Measurements from ENCODE around the gene SLC6A9.

SLC6A9 gene

DNA sequence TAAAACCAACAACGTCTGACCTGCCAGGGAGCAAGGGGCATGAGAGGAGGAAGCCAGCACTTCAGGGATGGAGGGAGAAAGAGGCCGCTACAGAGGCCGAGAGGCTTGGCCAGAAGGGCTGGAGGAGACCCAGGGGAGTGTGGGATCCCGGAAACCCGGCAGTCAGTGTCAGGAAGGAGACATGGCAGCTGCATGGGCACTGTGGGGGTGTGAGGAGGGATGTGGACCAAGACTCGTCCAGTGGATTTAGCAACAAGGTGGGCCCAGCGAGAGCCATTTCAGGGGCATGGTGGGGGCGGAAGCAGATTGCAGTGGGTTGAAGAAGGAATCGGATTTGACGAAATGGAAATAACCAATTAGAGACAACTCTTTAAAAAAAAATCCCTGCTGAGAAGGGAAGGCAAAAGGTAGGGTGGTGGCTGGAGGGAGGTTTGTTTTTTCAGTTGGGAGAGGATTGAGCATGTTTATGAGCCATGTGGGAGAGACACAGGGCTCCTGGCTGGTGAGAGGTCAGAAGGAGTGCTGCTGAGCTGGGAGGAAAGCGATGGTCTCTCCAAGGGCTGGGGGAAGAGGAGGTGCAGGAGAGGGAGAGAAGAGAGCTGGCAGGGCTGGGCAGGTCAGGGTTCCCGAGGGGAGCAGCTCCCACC is 47.9 kb downstream of the SLC6A9 start:
- no peak for DNase-seq (ENCODE audit: low spot score)

DNA sequence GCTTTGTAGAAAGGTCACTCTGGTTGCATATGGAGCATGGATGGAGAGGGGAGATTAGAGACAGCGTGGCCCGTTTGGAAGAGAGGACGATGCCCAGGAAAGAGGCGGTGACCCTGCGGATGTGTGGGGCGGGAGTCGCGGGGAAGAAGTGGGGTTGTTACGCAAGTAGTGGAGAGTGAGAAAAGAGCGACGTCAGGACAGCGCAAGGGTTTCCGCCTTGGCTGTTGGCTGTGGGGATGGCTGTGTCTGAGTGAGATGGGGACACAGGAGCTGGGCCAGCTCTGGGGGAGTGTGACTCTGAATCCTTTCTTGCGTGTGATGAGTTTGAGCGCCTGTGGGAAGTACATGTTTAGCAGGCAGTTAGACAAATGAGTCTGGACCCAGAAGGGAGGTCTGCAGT is 48.5 kb downstream of the SLC6A9 start:
- DNase-seq (ENCODE audit: low spot score): no peak

DNA sequence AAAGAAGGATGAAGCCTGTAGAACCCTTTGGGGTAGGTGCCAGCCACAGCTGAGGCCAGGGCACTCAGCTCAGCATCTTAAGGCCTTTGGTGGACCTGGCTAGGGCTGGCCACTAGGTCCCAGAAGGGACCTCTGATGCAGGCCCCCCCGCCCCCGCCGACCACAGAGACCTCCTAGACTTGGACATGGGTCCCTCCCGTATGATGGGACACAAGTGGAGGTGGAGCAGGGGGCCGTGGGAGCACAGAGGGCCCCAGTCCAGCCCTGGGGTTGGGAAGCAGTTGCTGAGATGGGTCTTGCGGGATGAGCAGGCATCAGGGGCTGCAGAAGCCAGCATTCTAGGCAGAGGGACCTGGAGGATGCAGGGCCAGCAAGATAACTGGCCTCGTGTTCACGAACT is 49.0 kb downstream of the SLC6A9 start:
- DNase-seq (ENCODE audit: low spot score): no peak

DNA sequence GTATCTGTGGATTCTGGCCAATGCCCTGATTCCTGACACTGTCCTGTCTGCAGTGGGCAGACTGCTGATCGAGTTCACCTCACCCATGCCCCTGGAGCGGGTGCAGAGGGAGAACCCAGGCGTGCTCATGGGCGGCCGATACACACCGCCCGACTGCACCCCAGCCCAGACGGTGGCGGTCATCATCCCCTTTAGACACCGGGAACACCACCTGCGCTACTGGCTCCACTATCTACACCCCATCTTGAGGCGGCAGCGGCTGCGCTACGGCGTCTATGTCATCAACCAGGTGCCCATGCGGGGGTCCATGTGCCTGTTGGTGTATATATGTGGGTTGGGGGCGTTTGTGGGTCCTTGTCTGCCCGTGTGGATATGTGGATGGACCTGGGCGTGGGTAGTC is 49.6 kb downstream of the SLC6A9 start:
- no peak for DNase-seq (ENCODE audit: low spot score)

DNA sequence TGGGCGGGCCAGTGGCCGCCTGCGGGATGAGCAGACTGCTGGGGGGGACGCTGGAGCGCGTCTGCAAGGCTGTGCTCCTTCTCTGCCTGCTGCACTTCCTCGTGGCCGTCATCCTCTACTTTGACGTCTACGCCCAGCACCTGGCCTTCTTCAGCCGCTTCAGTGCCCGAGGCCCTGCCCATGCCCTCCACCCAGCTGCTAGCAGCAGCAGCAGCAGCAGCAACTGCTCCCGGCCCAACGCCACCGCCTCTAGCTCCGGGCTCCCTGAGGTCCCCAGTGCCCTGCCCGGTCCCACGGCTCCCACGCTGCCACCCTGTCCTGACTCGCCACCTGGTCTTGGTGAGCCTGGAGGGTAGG is 50.1 kb downstream of the SLC6A9 start:
- DNase-seq (ENCODE audit: low spot score): no peak

DNA sequence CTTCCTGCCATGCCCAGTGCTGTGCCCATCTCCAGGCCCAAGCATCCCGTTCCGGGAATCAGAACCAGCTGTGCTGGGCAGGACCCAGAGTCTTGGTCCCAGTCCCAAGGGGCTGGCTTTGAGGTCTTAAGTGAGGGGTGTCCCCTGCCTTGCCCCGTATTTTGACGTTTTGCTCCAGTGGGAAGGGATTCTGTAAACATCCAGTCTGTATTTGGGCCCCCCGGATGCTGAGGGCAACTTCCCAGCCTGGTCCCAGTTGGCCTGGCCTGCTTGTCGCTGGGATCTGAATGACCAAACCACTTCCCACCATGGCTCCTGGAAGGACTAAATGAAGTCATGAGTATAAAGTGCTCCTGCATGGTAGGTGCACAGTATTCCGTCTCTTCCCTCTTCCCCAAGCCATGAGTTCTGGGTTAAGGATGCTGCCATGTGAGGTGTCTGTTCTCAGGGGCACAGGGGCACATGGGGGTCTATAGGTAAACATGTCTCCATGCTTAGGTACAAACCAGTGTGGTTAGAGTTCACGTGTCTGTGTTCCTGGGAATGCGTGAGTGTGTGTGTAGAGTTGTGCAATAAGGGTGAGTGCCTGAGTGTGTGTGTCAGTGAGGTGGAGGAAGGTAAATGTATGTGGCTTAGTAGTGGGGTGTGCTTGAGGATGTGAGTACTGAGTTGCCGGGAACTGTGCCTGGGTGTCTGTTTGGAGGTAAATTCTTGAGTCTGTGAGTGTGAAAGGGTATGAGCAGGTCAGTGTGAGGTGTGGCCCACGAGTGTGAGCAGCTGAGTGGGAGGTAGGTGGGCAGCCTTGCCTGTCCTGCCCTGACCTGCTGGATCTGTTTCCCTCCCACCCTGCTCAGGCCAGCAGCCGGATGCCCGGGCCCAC is 50.8 kb downstream of the SLC6A9 start:
- DNase-seq (ENCODE audit: low spot score): no peak

DNA sequence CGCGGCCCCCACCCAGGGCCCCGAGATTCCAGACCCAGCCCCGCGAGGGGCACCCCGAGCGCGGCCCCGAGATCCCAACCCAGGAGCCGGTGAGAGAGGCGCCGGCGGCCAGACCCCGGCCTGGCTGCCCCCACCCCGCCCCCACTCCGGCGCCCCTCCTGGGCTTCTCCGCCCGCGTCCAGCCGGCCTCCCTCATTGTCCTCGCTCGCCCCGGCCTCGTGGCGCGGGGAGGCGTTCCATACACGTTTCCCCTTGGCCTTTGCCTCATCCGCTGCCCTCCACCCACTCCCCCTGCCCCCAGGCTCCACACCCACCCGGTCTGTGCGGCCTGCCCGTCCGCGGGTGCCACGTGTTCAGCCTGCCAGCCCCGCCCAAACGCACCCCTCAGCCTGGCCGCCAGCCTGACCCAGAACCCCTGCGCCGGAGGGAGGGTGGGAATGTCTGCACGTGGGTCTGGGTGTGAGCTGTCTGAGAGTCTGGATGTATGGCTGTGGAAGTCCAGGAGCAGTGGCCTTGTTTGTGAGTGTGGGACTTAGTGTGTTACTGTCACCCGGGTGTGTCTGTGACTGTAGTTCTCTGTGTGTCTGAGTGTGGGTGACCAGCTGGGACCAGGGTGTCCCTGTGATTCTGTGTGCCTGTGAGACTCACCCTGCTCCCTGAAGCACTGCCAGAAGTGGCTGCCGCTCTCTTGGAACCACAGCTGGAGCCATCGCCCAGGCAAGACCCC is 51.6 kb downstream of the SLC6A9 start:
- peak; percentile 72 for DNase-seq (ENCODE audit: low spot score)

DNA sequence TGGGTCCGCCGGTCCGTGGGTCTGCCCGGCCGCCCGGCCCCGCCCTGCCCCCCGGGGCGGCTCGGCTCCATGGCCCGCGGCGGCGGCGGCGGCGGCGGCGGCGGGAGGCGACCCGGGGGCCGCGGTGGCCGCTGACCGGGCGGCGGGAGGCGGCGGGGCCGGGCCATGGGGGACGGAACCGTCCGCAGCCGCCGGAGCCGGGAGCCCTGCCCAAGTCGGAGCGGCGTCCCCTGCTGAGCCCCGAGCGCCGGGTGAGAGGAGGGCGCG is 52.1 kb downstream of the SLC6A9 start:
- DNase-seq (ENCODE audit: low spot score): no peak

DNA sequence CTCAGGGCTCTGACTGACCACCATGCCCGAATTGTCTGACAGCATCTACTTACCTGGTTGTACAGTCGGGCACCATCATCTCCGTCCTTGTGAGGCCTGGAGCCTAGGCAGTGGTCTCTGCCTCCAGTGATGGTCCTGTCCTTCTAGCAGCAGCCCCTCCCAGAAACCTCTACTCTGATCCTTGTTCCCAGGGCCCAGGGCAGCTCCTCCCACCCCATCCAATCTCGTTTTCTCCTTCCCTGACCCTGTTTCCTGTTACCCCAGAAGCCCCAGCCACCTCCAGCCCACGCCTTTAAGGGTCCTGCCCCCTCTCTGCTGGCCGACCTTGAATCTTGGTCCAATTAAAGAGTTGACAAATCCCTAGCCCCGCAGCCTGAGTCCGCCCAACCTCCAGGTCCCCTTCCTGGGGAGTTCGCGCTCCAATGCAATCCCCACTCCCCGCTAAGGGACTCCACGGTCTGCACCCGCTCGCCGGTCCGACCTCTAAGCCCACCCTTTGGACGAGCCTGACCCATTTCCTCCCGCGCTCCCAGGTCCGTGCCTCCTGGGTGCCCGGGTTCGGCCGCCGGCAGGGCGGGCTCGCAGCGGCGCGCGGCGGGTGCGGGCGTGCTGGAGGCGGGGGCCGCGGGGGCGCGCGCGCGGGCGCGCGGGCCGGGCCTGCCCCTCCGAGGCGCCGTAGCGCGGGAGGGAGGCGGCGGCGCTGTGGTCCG is 52.6 kb downstream of the SLC6A9 start, which contains the start of gene B4GALT2:
Gene B4GALT2 (plus strand): TSS at position 660 of the 710 bp plus-strand sequence. CDS start 1,951 bp downstream, outside the sequence.
- DNase-seq (ENCODE audit: low spot score): peak; percentile 49

DNA sequence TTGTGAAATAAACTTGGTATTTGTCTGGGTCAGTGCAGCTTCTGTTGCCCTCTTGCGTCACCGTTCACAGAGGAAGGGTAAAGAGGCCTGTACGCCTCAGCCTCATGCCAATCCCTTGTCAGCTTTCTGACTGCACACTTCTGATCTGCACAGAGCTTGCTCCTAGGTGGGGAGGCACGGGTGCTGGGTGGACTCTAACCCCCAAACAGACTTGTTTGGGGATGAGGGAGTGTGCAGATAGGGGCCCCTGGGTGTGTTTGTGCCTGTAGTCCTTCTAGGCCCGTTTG is 53.1 kb downstream of the SLC6A9 start:
- no peak for DNase-seq (ENCODE audit: low spot score)

DNA sequence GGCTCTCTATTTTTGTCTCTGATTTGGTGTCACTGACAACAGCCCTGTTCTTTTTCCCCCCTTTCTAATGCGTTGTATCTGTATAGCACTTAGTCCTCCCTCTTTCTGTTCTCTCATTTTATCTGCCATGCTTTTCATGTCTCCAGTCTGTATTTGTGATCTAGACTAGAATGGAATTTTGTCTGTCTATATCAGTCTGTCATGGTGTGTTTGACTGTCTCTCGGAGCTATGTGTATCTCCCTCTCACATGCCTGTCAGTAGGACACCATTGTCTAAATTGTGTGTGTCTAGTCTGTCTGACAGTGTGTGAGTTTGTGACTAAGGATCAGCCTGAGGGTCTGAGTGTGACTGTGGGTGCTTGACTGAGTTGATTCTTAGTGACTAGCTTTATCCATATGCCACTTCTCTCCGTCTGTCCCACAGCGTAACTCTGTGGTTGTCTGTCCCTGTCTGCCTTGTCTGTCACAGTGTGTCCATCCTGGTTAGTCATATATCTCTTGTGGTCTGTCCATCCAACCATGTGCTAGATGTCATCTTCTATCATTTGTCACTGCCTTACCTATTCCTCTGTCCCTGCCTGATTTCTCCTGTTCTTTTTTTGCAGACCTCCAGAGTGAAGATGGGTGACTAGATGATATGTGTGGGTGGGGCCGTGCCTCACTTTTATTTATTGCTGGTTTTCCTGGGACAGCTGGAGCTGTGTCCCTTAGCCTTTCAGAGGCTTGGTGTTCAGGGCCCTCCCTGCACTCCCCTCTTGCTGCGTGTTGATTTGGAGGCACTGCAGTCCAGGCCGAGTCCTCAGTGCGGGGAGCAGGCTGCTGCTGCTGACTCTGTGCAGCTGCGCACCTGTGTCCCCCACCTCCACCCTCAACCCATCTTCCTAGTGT is 53.6 kb downstream of the SLC6A9 start:
- peak; percentile 29 for DNase-seq (ENCODE audit: low spot score)

DNA sequence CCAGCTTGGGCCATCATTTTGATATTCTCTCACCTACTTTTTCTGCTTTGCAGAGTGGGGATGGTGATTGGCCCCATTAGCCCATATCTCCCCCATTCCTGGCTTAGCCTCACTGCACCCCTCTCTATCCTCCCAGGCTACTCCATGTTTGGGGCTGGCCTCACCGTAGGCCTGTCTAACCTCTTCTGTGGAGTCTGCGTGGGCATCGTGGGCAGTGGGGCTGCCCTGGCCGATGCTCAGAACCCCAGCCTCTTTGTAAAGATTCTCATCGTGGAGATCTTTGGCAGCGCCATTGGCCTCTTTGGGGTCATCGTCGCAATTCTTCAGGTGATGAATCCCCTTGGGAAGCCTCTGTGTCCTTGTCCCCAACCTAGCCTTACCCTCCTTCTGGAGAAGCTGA is 54.4 kb downstream of the SLC6A9 start:
- DNase-seq (ENCODE audit: low spot score): no peak

DNA sequence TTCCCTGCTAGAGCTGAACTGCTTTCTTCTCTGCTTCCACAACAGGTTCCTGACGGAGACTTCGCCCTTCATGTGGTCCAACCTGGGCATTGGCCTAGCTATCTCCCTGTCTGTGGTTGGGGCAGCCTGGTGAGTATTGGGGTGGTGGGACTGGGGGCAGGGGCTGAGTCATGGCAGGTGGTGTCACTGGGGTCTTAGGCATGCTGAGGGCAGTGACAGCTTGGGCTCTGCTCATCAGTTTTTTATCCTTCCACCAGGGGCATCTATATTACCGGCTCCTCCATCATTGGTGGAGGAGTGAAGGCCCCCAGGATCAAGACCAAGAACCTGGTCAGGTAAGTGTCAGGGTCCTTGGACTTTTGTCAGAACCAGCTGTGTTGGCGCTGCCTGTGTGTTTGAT is 55.2 kb downstream of the SLC6A9 start:
- DNase-seq (ENCODE audit: low spot score): peak; percentile 46

DNA sequence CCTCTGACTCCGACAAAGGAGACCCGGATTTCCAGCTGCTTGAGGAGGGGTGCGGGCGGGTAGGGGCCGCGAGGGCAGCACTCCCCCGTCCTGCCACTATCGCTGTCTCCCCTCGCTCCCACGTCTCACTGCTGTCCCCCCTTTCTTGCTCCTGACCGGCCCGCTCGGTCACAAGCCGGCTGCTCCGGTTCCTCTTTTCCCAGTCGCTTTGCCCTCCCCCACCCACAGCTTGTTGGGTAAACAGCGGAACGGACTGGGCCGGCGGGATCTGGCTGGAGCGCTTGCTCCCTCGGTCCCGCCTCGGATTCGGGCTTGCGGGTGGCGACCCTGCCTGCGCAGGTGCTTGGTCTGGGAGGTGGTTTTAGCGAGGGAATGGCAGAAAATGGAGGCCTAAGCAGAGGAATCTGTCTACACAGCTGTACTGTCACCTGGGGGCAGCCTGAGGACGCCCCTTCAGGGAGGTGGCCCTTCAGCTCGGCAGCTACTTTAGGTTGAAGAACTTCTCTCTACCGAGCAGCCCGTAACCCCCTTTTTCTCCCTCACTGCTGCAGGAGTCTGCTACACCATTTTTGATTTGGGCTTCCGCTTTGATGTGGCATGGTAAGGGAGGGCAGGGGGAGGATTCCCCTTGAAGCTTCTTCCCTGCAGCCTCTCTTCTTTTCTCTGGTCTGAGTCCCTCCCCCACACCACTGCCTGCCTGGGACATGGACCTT is 55.9 kb downstream of the SLC6A9 start:
- DNase-seq (ENCODE audit: low spot score): peak; percentile 39

DNA sequence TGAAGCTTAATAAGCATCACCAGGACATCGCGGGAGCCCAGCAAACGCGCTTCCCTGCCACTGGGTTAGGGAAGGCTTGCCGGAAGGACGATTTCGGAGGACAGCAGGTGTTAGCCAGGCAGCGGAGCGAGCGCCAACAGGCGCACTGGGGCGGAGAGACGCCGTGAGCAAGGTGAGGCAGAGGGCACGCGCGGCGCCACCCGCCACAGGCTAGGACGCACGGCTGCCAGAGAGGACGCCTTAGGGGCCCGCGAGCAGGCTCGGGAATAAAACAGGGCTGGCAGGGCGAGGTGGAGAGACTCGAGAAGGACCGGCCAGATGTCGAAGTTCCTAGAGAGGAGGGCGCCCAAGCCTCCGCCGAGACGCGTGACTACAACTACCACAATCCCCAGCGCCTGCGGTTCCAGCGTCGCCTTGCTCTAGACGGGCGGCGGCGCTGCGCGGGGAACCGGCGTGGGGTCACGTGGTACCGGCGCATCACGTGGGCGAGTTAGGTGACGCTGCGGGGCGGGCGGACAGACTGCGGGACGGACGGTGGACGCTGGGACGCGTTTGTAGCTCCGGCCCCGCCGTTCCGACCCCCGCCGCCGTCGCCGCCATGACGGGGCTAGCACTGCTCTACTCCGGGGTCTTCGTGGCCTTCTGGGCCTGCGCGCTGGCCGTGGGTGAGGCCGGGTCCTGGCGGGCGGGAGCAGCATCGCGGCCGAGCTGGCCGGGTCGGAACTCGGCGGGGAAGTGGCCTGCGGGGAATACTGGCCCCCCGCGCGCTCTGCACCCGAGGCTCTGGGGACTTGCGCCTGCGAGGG is 56.6 kb downstream of the SLC6A9 start, which contains the start of gene ATP6V0B:
Gene ATP6V0B (plus strand): TSS at position 518 of the 806 bp plus-strand sequence. CDS start 81 bp downstream, at position 599.
- DNase-seq (ENCODE audit: low spot score): peak; percentile 94

DNA sequence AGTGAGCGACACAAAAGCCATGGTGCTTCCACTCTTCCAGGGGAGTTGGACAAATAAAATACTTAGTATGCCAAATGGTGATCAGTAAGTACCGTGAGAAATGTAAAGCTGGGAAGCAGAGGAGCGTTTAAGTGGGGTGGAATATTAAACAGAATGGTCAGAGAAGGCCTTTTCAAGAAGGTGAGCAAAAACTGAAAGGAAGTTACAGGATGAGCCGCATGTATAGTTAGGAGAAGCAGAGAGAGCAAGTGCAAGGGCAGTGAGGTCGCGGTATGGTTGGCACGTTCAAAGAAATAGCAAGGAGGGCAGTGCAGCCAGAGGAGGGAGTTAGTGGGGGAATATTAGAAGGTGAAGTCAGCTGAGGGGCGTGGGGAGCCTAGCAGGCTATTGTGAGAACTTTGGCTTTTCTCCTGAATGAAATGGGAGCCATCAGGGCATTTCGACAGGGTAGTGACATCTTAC is 57.2 kb downstream of the SLC6A9 start:
- DNase-seq (ENCODE audit: low spot score): peak; percentile 63

DNA sequence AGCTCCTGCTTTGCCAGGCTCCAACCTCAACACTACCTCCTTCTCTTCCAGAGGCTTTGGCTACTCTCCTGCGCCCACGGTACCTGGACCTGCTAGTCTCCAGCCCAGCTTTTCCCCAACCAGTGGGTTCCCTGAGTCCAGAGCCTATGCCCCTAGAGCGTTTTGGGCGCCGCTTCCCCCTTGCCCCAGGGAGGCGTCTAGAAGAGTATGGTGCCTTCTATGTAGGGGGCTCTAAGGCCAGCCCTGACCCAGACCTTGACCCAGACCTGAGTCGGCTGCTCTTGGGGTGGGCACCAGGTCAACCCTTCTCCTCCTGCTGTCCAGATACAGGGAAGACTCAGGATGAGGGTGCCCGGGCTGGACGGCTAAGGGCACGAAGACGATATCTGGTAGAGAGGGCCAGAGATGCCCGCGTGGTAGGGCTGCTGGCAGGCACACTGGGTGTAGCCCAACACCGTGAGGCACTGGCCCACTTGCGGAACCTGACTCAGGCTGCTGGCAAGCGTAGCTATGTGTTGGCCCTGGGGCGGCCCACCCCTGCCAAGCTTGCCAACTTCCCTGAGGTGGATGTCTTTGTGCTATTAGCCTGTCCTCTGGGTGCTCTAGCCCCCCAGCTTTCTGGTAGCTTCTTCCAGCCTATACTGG is 59.8 kb downstream of the SLC6A9 start:
- no peak for DNase-seq (ENCODE audit: low spot score)

DNA sequence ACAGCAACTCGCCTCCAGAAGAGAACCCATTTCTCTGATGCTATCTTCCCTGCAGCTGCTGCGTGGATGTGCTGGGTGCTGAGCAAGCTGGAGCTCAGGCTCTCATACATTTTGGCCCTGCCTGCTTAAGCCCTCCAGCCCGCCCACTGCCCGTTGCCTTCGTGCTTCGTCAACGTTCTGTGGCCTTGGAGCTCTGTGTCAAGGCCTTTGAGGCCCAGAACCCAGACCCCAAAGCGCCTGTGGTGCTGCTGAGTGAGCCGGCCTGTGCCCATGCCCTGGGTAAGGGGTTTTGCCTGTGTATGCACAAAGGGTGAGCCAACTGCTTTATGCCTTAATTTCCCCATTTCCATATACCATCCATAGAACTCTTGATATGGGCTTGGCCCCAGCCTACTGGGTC is 60.4 kb downstream of the SLC6A9 start:
- no peak for DNase-seq (ENCODE audit: low spot score)

DNA sequence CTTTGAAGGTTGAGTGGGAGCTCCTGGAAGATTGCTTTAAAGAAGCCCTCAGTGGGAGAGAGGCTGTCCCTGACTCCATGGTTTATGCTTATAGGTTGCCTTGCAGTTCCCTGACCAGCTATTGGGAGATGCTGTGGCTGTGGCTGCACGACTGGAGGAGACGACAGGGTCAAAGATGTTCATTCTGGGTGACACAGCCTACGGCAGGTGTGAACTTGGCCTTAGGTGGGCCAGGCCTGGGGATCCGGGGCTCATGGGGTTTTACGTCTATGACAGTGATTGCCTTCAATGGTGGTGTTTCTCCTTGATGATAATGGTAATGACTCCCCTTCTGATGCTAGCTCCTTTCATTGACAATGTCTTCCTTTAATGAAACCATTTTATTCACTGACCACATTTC is 60.8 kb downstream of the SLC6A9 start:
- DNase-seq (ENCODE audit: low spot score): peak; percentile 31
